ENCODE data around the gene PDSS2. TPM values are rescaled to one million over a fixed set of nuclear protein-coding genes. Genes with fewer than 3 reads are reported as not detected.
A peak's percentile ranks its signal among the peaks of the same experiment; 100 is the strongest.

PDSS2 gene
- polyA plus RNA-seq, 1 of the 3 experiments (the other 2 are of a cell fraction), result 5.6 TPM

- no peak overlapping the region for H3K9ac ChIP-seq
Observed at GRCh38 chr6:107442938-107443607, 16.3 kb downstream of the PDSS2 start.

GRCh38 chr6:107441682-107442081 is 17.7 kb downstream of the PDSS2 start:
- WGBS (ENCODE audit: low lambda C conversion rate), result 82% methylated on average over 1 of the region's 1 CpG
- Histone ChIP-seq H3K4me2 (no peak overlapping the region), H3K36me3 (replicated peaks in 1 of 2; ENCODE audit: control insufficient read depth in 1 of 2, insufficient read depth in 2 of 2, low read length in 1 of 2) (no peaks in the 10 kb centered on the region), H3K27me3 (ENCODE audit: insufficient read depth) (no peaks in the 10 kb centered on the region), H3K79me2 (ENCODE audit: insufficient read depth) (peaks cover 3% of the 10 kb centered on the region; the same call in 1 of the 2 replicates), H3K9ac (no peak overlapping the region), H3K27ac (ENCODE audit: low read depth in 2 of 2, low read length in 1 of 2) (no peak overlapping the region), H2AFZ (ENCODE audit: low read depth) (no peak overlapping the region), H4K20me1 (ENCODE audit: insufficient read depth) (no peaks in the 10 kb centered on the region), H3K4me3 (ENCODE audit: low read depth in 2 of 2, low read length in 1 of 2) (no peak overlapping the region), H3F3A (replicated peaks; ENCODE audit: insufficient read depth) (peaks cover 15% of the 10 kb centered on the region), H3K9me2 (no peaks in the 10 kb centered on the region), H3K9me3 (no peaks in the 10 kb centered on the region), H3K4me1 (ENCODE audit: control insufficient read depth in 1 of 2, insufficient read depth in 2 of 2, low read depth in 1 of 2, low read length in 1 of 2) (peaks cover 0 to 8% of the 10 kb centered on the region in 2 experiments; a peak in 1 of 4 replicates)
- ChIA-PET POLR2A (no interaction called here), CTCF (no interaction called here)
- TF ChIP-seq FOSL2 (IDR thresholded peaks at IDR 0.05; ENCODE audit: borderline replicate concordance, low read depth) (no peak), SIN3A (IDR thresholded peaks at IDR 0.05; ENCODE audit: borderline replicate concordance, low read depth, low read length) (no peak), PBX3 (IDR thresholded peaks at IDR 0.05) (no peak), RAD21 (IDR thresholded peaks at IDR 0.05; ENCODE audit: low read length) (no peak), ELF1 (IDR thresholded peaks at IDR 0.05) (no peak), POLR2AphosphoS5 (IDR thresholded peaks at IDR 0.05; ENCODE audit: low read depth, low read length) (no peak), FOXJ3 (CRISPR knock-in tag; IDR thresholded peaks at IDR 0.05) (no peak), TAF1 (IDR thresholded peaks at IDR 0.05; ENCODE audit: borderline replicate concordance, low read depth, low read length) (no peak), GABPA (IDR thresholded peaks at IDR 0.05; ENCODE audit: low read depth) (no peak), EZH2phosphoT487 (IDR thresholded peaks at IDR 0.05; ENCODE audit: borderline replicate concordance, low read depth) (no peak), RCOR1 (IDR thresholded peaks at IDR 0.05; ENCODE audit: low read length) (no peak)
- no peak for DNase-seq

More at GRCh38 chr6:107442938-107443607, 16.3 kb downstream of the PDSS2 start:
- ChIA-PET CTCF (interaction anchor here (0.9 to 1.0 kb wide), 2 partner anchors 16 to 125 kb away, joined by 3 to 4 read pairs; partner anchors contain the start of gene PDSS2), POLR2A (no interaction called here)
- H3K4me3 ChIP-seq (ENCODE audit: low read depth in 2 of 2, low read length in 1 of 2), result no peak overlapping the region
- 93% methylated on average over 2 of the region's 2 CpGs for WGBS (ENCODE audit: low lambda C conversion rate)
- H3F3A ChIP-seq (replicated peaks; ENCODE audit: insufficient read depth), result peaks cover 15% of the 10 kb centered on the region
- H3K27me3 ChIP-seq (ENCODE audit: insufficient read depth), result no peaks in the 10 kb centered on the region
- H3K36me3 ChIP-seq (replicated peaks in 1 of 2; ENCODE audit: control insufficient read depth in 1 of 2, insufficient read depth in 2 of 2, low read length in 1 of 2), result no peaks in the 10 kb centered on the region
- peaks cover 0 to 8% of the 10 kb centered on the region in 2 experiments; a peak in 1 of 4 replicates for H3K4me1 ChIP-seq (ENCODE audit: control insufficient read depth in 1 of 2, insufficient read depth in 2 of 2, low read depth in 1 of 2, low read length in 1 of 2)
- no peak for DNase-seq
- no peaks in the 10 kb centered on the region for H3K9me3 ChIP-seq
- H4K20me1 ChIP-seq (ENCODE audit: insufficient read depth), result no peaks in the 10 kb centered on the region
- H2AFZ ChIP-seq (ENCODE audit: low read depth), result no peak overlapping the region
- H3K4me2 ChIP-seq, result 0 out of 2 replicates have a peak overlapping the region, but pooled peaks have one; percentile 5
- peak overlapping the region in 1 of 2 experiments; percentile 48; a peak in 2 of 4 replicates for H3K27ac ChIP-seq (ENCODE audit: low read depth in 2 of 2, low read length in 1 of 2)
- peaks cover 3% of the 10 kb centered on the region; the same call in 1 of the 2 replicates for H3K79me2 ChIP-seq (ENCODE audit: insufficient read depth)
- no peak for TF ChIP-seq ZBTB33 (IDR thresholded peaks at IDR 0.05; ENCODE audit: borderline replicate concordance, low read depth)
- TF ChIP-seq NRF1 (IDR thresholded peaks at IDR 0.05; ENCODE audit: low read depth, low read length), result no peak
- no peak for TF ChIP-seq TAF1 (IDR thresholded peaks at IDR 0.05; ENCODE audit: borderline replicate concordance, low read depth, low read length)
- no peak for TF ChIP-seq FOSL2 (IDR thresholded peaks at IDR 0.05; ENCODE audit: borderline replicate concordance, low read depth)
- TF ChIP-seq MXI1 (IDR thresholded peaks at IDR 0.05; ENCODE audit: low read depth, low read length), result no peak
- TF ChIP-seq GABPA (IDR thresholded peaks at IDR 0.05; ENCODE audit: low read depth), result no peak
- no peak for TF ChIP-seq FOXJ3 (CRISPR knock-in tag; IDR thresholded peaks at IDR 0.05)
- no peak for TF ChIP-seq MEF2A (IDR thresholded peaks at IDR 0.05; ENCODE audit: borderline replicate concordance, low read depth)
- no peak for TF ChIP-seq RXRA (IDR thresholded peaks at IDR 0.05; ENCODE audit: borderline replicate concordance, low read depth)
- no peak for TF ChIP-seq EZH2phosphoT487 (IDR thresholded peaks at IDR 0.05; ENCODE audit: borderline replicate concordance, low read depth)
- no peak for TF ChIP-seq USF1 (IDR thresholded peaks at IDR 0.05; ENCODE audit: borderline replicate concordance, low read depth)
- no peak for TF ChIP-seq SMC3 (IDR thresholded peaks at IDR 0.05; ENCODE audit: low read depth, low read length)
- no peaks in the 10 kb centered on the region for H3K9me2 ChIP-seq
